ENCODE results near the gene RBM4.

Gene RBM4

GRCh38 chr11:66676931-66677598, 38.6 kb downstream of the RBM4 start:
- H3K36me3 ChIP-seq (ENCODE audit: control insufficient read depth, insufficient read depth, low read length): no peaks in the 10 kb centered on the region
- H3K9me3 ChIP-seq (ENCODE audit: control insufficient read depth, low read length): no peaks in the 10 kb centered on the region
- H3K27ac ChIP-seq (ENCODE audit: insufficient read depth, low read length, poor library complexity, severe bottlenecking): peak overlapping the region; percentile 99
- H3K4me3 ChIP-seq (ENCODE audit: insufficient read depth, low read depth, low read length, poor library complexity, severe bottlenecking): peak overlapping the region; percentile 65
- H3K27me3 ChIP-seq (replicated peaks; ENCODE audit: control insufficient read depth, insufficient read depth, low read length, poor library complexity, severe bottlenecking): no peaks in the 10 kb centered on the region
- no peak for DNase-seq
- peaks cover 8% of the 10 kb centered on the region for H3K4me1 ChIP-seq (ENCODE audit: control insufficient read depth, insufficient read depth, low read length, poor library complexity, severe bottlenecking)

- peaks cover 8% of the 10 kb centered on the region for H3K4me1 ChIP-seq (ENCODE audit: control insufficient read depth, insufficient read depth, low read length, poor library complexity, severe bottlenecking)
- H3K9me3 ChIP-seq (ENCODE audit: control insufficient read depth, low read length): no peaks in the 10 kb centered on the region
- H3K36me3 ChIP-seq (ENCODE audit: control insufficient read depth, insufficient read depth, low read length): no peaks in the 10 kb centered on the region
- peak; percentile 96 to 97 (median 96) for DNase-seq
- H3K27ac ChIP-seq (ENCODE audit: insufficient read depth, low read length, poor library complexity, severe bottlenecking): peak within 1 kb of the TSS; percentile 99
- H3K4me3 ChIP-seq (ENCODE audit: insufficient read depth, low read depth, low read length, poor library complexity, severe bottlenecking): peak within 1 kb of the TSS; percentile 65
- no peaks in the 10 kb centered on the region for H3K27me3 ChIP-seq (replicated peaks; ENCODE audit: control insufficient read depth, insufficient read depth, low read length, poor library complexity, severe bottlenecking)
Observed at GRCh38 chr11:66677599-66678375, 39.3 kb downstream of the RBM4 start, which contains the start of gene RBM4B. Gene RBM4B (minus strand): TSS chr11:66677887. CDS start chr11:66677079, 808 bp downstream.

GRCh38 chr11:66680966-66681645, 42.6 kb downstream of the RBM4 start:
- Histone ChIP-seq H3K27ac (ENCODE audit: insufficient read depth, low read length, poor library complexity, severe bottlenecking) (no peak overlapping the region), H3K36me3 (ENCODE audit: control insufficient read depth, insufficient read depth, low read length) (no peaks in the 10 kb centered on the region)

GRCh38 chr11:66683877-66684276, 45.4 kb downstream of the RBM4 start:
- Histone ChIP-seq H3K4me3 (ENCODE audit: insufficient read depth, low read depth, low read length, poor library complexity, severe bottlenecking) (no peak overlapping the region), H3K4me1 (ENCODE audit: control insufficient read depth, insufficient read depth, low read length, poor library complexity, severe bottlenecking) (no peaks in the 10 kb centered on the region), H3K27ac (ENCODE audit: insufficient read depth, low read length, poor library complexity, severe bottlenecking) (no peak overlapping the region), H3K9me3 (ENCODE audit: control insufficient read depth, low read length) (no peaks in the 10 kb centered on the region), H3K36me3 (ENCODE audit: control insufficient read depth, insufficient read depth, low read length) (no peaks in the 10 kb centered on the region), H3K27me3 (replicated peaks; ENCODE audit: control insufficient read depth, insufficient read depth, low read length, poor library complexity, severe bottlenecking) (no peaks in the 10 kb centered on the region)
- DNase-seq: no peak

More at GRCh38 chr11:66680966-66681645, 42.6 kb downstream of the RBM4 start:
- no peaks in the 10 kb centered on the region for H3K27me3 ChIP-seq (replicated peaks; ENCODE audit: control insufficient read depth, insufficient read depth, low read length, poor library complexity, severe bottlenecking)
- no peaks in the 10 kb centered on the region for H3K9me3 ChIP-seq (ENCODE audit: control insufficient read depth, low read length)
- H3K4me3 ChIP-seq (ENCODE audit: insufficient read depth, low read depth, low read length, poor library complexity, severe bottlenecking): no peak overlapping the region
- DNase-seq: no peak
- H3K4me1 ChIP-seq (ENCODE audit: control insufficient read depth, insufficient read depth, low read length, poor library complexity, severe bottlenecking): peaks cover 8% of the 10 kb centered on the region

GRCh38 chr11:66684635-66685034, 46.1 kb downstream of the RBM4 start:
- Histone ChIP-seq H3K36me3 (ENCODE audit: control insufficient read depth, insufficient read depth, low read length) (no peaks in the 10 kb centered on the region), H3K27ac (ENCODE audit: insufficient read depth, low read length, poor library complexity, severe bottlenecking) (no peak overlapping the region), H3K9me3 (ENCODE audit: control insufficient read depth, low read length) (no peaks in the 10 kb centered on the region), H3K4me3 (ENCODE audit: insufficient read depth, low read depth, low read length, poor library complexity, severe bottlenecking) (no peak overlapping the region), H3K27me3 (replicated peaks; ENCODE audit: control insufficient read depth, insufficient read depth, low read length, poor library complexity, severe bottlenecking) (no peaks in the 10 kb centered on the region), H3K4me1 (ENCODE audit: control insufficient read depth, insufficient read depth, low read length, poor library complexity, severe bottlenecking) (no peaks in the 10 kb centered on the region)
- DNase-seq: no peak

- Histone ChIP-seq H3K4me1 (ENCODE audit: control insufficient read depth, insufficient read depth, low read length, poor library complexity, severe bottlenecking) (no peaks in the 10 kb centered on the region), H3K27ac (ENCODE audit: insufficient read depth, low read length, poor library complexity, severe bottlenecking) (no peak overlapping the region), H3K4me3 (ENCODE audit: insufficient read depth, low read depth, low read length, poor library complexity, severe bottlenecking) (no peak overlapping the region), H3K9me3 (ENCODE audit: control insufficient read depth, low read length) (no peaks in the 10 kb centered on the region), H3K36me3 (ENCODE audit: control insufficient read depth, insufficient read depth, low read length) (no peaks in the 10 kb centered on the region), H3K27me3 (replicated peaks; ENCODE audit: control insufficient read depth, insufficient read depth, low read length, poor library complexity, severe bottlenecking) (no peaks in the 10 kb centered on the region)
- DNase-seq: no peak
Observed at GRCh38 chr11:66685276-66686099, 47.0 kb downstream of the RBM4 start.

GRCh38 chr11:66686100-66686785, 47.7 kb downstream of the RBM4 start:
- no peak for DNase-seq
- no peak overlapping the region for H3K27ac ChIP-seq (ENCODE audit: insufficient read depth, low read length, poor library complexity, severe bottlenecking)
- no peaks in the 10 kb centered on the region for H3K27me3 ChIP-seq (replicated peaks; ENCODE audit: control insufficient read depth, insufficient read depth, low read length, poor library complexity, severe bottlenecking)
- no peaks in the 10 kb centered on the region for H3K4me1 ChIP-seq (ENCODE audit: control insufficient read depth, insufficient read depth, low read length, poor library complexity, severe bottlenecking)
- H3K36me3 ChIP-seq (ENCODE audit: control insufficient read depth, insufficient read depth, low read length): no peaks in the 10 kb centered on the region
- no peaks in the 10 kb centered on the region for H3K9me3 ChIP-seq (ENCODE audit: control insufficient read depth, low read length)
- H3K4me3 ChIP-seq (ENCODE audit: insufficient read depth, low read depth, low read length, poor library complexity, severe bottlenecking): no peak overlapping the region

GRCh38 chr11:66686801-66687750, 48.6 kb downstream of the RBM4 start:
- Histone ChIP-seq H3K4me1 (ENCODE audit: control insufficient read depth, insufficient read depth, low read length, poor library complexity, severe bottlenecking) (no peaks in the 10 kb centered on the region), H3K9me3 (ENCODE audit: control insufficient read depth, low read length) (no peaks in the 10 kb centered on the region), H3K27ac (ENCODE audit: insufficient read depth, low read length, poor library complexity, severe bottlenecking) (no peak overlapping the region), H3K4me3 (ENCODE audit: insufficient read depth, low read depth, low read length, poor library complexity, severe bottlenecking) (no peak overlapping the region), H3K36me3 (ENCODE audit: control insufficient read depth, insufficient read depth, low read length) (no peaks in the 10 kb centered on the region), H3K27me3 (replicated peaks; ENCODE audit: control insufficient read depth, insufficient read depth, low read length, poor library complexity, severe bottlenecking) (no peaks in the 10 kb centered on the region)
- no peak for DNase-seq

All from effector memory CD4-positive, alpha-beta T cell (primary cell).